ENCODE results near the gene EGFR.
"Not testable (repeated sequence)": the region's sequence is repeated elsewhere in the genome, so short reads cannot be mapped to it uniquely, and the experiment has no call there.

Gene EGFR

GRCh38 chr7:55148571-55148970 lies 129.8 kb downstream of the EGFR start:
- DNase-seq (ENCODE audit: low read depth) = no peak

- no peak for DNase-seq (ENCODE audit: low read depth)
Observed at GRCh38 chr7:55149001-55149400, 130.2 kb downstream of the EGFR start.

- DNase-seq (ENCODE audit: low read depth) = no peak
Observed at GRCh38 chr7:55150166-55150565, 131.3 kb downstream of the EGFR start.

GRCh38 chr7:55150709-55151451 lies 132.1 kb downstream of the EGFR start:
- DNase-seq (ENCODE audit: low read depth) = no peak

GRCh38 chr7:55152516-55152915 lies 133.7 kb downstream of the EGFR start:
- no peak for DNase-seq (ENCODE audit: low read depth)

GRCh38 chr7:55154096-55154495 lies 135.3 kb downstream of the EGFR start:
- no peak for DNase-seq (ENCODE audit: low read depth)

GRCh38 chr7:55155351-55156117 lies 136.7 kb downstream of the EGFR start:
- no peak for DNase-seq (ENCODE audit: low read depth)

- DNase-seq (ENCODE audit: low read depth) = no peak
Observed at GRCh38 chr7:55156919-55157763, 138.3 kb downstream of the EGFR start.

GRCh38 chr7:55157764-55158105 lies 138.9 kb downstream of the EGFR start:
- DNase-seq (ENCODE audit: low read depth) = no peak

- no peak for DNase-seq (ENCODE audit: low read depth)
Observed at GRCh38 chr7:55158541-55159382, 139.9 kb downstream of the EGFR start.

- no peak for DNase-seq (ENCODE audit: low read depth)
Observed at GRCh38 chr7:55160539-55160938, 141.7 kb downstream of the EGFR start.

- no peak for DNase-seq (ENCODE audit: low read depth)
Observed at GRCh38 chr7:55161154-55161687, 142.4 kb downstream of the EGFR start.

GRCh38 chr7:55162476-55162875 lies 143.7 kb downstream of the EGFR start:
- DNase-seq (ENCODE audit: low read depth) = no peak

- no peak for DNase-seq (ENCODE audit: low read depth)
Observed at GRCh38 chr7:55163733-55164132, 144.9 kb downstream of the EGFR start.

GRCh38 chr7:55164527-55164926 lies 145.7 kb downstream of the EGFR start:
- DNase-seq (ENCODE audit: low read depth) = no peak

- no peak for DNase-seq (ENCODE audit: low read depth)
Observed at GRCh38 chr7:55165176-55165861, 146.5 kb downstream of the EGFR start.

GRCh38 chr7:55167296-55167695 lies 148.5 kb downstream of the EGFR start:
- not testable (repeated sequence) for DNase-seq (ENCODE audit: low read depth)

GRCh38 chr7:55170335-55171069 lies 151.7 kb downstream of the EGFR start:
- no peak for DNase-seq (ENCODE audit: low read depth)

- no peak for DNase-seq (ENCODE audit: low read depth)
Observed at GRCh38 chr7:55171157-55171556, 152.3 kb downstream of the EGFR start.

- no peak for DNase-seq (ENCODE audit: low read depth)
Observed at GRCh38 chr7:55172161-55172560, 153.3 kb downstream of the EGFR start.
